IPS-NIHi11 (cell line): ENCODE data around the gene ZDHHC18.
"Not testable (repeated sequence)": the region's sequence is repeated elsewhere in the genome, so short reads cannot be mapped to it uniquely, and the experiment has no call there.

Source experiments
- DNase-seq: peaks from one replicate; pipeline ENCODE4 v3.0.0; 2012; ENCODE audit warnings: mixed read lengths, low spot score

ZDHHC18 gene

DNA sequence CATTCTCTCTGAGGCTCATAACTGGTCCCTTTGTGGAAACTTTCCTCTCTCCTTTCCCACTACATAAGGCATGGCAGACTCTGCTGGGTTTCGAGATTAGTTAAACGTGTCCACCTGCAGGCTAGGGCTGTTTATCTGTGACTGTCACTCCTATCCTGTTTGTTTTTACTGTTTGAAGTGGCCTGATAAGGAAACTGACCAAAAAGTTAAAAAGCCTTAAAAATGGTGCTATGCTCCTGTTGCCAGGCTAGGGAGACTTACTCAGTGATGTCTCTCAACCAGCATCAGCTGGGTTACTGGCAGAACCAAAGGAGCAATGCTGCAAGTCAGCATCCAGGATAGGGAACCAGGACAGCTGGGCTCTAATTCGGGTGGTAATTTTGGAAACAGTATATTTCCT lies 34.9 kb upstream of the ZDHHC18 start:
- no peak for DNase-seq

DNA sequence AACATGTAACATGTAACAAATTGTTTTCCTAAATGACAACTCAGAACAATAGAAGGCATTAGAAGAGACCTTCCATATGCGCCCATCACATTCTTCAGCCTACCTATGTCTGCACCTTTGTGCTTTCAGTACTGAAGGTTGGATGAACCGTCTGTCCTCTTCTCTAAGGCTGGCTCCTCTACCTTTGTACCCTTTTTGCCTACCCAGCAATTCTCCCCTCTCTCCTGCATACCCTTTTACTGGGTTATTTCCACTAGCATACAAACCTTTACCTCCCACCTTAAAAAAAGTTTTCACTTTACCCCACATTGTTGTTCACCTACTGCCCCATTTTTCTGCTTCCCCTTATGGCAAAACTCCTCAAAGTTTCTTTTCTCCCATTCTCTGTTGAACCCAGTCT lies 33.6 kb upstream of the ZDHHC18 start:
- no peak for DNase-seq

DNA sequence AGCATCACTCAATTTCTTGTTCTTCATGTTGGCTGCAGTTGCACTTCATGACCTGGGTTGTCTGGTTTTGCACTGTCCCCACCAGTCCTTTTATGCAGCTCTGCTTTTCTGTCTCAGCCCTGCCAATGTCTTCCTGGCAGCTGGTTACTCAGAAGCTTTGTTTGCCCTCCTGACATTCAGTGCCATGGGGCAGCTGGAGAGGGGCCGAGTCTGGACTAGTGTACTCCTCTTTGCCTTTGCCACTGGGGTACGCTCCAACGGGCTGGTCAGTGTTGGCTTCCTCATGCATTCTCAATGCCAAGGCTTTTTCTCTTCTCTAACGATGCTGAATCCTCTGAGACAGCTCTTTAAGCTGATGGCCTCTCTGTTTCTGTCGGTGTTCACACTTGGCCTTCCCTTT lies 32.1 kb upstream of the ZDHHC18 start:
- no peak for DNase-seq

DNA sequence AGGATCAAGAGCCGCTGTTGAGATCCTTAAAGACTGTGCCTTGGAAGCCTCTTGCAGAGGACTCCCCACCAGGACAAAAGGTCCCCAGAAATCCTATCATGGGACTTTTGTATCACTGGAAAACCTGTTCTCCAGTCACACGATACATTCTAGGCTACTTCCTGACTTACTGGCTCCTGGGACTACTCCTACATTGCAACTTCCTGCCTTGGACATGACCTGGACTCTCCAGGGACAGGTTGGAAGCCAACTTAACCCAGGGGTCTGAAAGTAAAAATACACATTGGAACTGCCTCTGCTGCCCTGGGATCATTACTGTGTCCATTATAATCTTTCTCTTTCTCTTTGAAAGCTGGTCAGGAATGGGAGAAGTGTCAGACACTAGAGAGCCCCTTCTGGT lies 28.9 kb upstream of the ZDHHC18 start:
- DNase-seq = no peak

DNA sequence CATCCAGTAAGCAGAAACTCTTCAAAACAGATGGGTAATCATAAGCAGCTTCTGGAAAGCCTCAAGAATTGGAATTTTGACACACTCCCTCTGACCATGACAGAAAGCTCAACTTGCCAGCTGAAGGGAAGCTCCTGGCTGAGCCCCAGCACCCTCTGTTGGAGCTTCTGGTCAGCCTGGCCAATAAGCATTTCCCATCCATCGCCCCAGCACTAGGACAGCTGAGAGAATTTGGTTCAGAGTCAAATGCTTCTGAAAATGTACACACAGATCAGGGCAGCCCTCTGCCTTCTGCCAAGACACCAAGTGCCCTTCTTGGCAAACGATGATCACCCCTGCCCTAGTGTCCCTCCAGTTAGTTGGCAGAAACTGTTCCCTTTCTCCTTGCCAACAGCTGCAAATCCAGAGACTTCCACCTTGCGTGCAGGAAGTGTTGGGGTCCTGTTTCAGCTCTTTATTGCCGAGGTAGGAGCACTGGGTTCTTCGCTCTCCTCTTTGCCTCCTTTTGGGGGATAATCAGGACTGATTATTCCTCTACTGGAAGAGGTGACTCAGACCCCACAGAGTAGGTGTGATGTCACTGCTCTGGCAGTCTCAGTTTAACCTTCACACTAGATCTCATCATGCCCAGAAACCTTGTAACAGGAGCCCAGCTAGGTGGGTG lies 26.9 kb upstream of the ZDHHC18 start:
- peak; percentile 28 for DNase-seq

DNA sequence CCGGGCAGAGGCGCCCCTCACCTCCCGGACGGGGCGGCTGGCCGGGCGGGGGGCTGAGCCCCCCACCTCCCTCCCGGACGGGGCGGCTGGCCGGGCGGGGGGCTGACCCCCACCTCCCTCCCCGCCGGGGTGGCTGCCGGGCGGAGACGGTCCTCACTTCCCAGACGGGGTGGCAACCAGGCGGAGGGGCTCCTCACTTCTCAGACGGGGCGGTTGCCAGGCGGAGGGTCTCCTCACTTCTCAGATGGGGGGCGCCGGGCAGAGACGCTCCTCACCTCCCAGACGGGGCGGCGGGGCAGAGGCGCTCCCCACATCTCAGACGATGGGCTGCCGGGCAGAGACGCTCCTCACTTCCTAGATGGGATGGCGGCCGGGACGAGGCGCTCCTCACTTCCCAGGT lies 22.6 kb upstream of the ZDHHC18 start:
- DNase-seq = not testable (repeated sequence)

DNA sequence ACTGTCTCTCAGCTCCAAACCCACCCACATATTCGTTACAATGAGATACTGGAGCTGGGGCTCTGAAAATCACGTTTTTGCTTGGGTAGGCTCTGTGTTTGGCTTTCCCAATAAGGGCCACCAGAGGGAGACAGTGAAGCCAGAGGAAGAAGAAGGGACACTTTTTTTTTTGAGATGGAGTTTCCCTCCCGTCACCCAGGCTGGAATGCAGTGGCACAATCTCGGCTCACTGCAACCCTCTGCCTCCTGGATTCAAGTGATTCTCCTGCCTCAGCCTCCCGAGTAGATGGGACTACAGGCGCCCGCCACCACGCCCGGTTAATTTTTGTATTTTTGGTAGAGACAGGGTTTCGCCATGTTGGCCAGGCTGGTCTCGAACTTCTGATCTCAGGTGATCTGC lies 16.4 kb upstream of the ZDHHC18 start:
- DNase-seq = peak; percentile 89

DNA sequence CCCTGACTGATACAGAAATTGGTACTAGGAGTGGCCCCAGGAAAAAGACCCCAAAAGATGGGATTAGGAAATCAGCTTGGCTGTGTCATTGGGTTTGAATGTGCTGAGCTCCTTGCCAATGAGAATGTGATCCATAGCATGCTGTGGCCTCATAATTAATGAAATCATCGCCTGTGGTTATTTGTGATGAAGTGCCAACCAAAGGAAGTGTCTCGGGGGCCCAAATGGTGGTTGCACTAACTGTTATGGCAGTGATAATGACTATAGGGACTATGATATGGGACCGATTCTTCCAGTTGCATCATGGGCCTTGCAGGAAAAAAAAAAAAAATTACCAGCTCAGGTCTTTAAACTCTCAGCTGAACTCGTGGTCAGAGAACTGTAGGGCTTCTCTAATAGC lies 15.4 kb upstream of the ZDHHC18 start:
- DNase-seq = no peak

DNA sequence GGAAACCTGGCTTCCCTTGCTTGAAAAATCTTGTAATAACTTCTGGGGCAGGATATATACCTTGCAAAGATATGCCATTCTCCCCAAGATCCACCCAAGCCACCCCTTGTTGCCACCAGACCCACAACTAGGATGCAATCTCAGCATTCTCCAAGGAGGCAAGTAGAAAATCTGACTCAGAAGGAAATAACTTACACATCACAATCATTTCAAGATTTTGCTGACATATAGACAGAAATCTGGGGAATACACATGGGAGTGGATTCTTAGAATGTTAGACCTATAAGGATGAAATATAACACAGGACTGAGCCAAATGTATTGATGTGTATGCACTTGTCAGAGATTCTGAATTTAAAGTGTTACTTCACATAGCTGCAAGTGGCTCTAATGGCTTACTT lies 14.8 kb upstream of the ZDHHC18 start:
- no peak for DNase-seq

DNA sequence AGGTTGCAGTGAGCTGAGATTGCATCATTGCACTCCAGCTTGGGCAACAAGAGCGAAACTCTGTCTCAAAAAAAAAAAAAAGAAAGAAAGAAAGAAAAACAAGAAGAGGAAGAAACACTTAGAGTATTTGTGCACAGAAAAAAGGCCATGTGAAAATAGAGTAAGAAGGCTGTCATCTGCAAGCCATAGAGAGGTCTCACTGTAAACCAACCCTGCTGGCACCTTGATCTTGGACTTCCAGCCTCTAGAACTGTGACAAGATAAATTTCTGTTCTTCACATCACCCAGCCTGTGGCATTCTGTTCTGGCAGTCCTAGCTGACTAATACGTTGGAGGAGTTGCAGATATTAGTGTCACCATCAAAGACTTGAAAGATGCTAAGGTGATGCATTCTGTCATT lies 12.1 kb upstream of the ZDHHC18 start:
- DNase-seq = no peak

DNA sequence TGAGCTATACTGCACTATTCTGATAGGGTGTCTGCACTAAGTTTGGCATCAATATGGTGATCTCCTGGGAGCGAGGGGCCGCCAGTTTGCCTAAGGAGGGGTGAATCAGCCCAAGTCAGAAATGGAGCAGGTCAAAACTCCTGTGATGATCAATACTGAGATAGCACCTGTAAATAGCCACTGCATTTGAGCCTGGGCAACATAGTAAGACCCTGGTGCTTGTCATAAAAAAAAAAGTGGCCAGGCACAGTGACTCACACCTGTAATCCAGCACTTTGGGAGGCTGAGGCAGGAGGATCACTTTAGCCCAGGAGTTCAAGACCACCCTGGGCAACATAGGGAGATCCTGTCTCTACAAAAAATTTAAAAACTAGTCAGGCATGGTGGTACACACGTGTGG lies 11.6 kb upstream of the ZDHHC18 start:
- no peak for DNase-seq

DNA sequence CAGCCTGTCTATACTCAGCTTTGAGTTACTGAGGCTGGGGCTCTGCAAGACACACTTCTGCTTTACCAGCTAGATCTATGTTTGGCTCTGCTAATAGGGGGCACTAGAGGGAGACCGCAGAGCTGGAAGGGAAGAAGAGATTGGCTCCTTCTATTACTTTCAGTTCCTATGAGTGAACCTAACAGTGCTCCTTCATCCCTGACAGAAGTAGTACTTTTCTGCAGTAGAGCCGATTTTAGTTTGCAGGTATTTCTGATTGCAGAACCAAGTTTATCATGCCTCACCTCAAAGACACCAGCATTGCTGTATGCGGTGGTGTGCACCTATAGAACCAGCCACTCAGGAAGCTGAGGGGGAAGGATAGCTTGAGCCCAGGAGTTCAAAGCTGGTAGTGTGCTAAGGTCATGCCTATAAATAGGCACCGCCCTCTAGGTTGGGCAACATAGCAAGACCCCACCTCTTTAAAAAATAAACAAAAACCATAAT lies 5.7 kb upstream of the ZDHHC18 start:
- DNase-seq = no peak

DNA sequence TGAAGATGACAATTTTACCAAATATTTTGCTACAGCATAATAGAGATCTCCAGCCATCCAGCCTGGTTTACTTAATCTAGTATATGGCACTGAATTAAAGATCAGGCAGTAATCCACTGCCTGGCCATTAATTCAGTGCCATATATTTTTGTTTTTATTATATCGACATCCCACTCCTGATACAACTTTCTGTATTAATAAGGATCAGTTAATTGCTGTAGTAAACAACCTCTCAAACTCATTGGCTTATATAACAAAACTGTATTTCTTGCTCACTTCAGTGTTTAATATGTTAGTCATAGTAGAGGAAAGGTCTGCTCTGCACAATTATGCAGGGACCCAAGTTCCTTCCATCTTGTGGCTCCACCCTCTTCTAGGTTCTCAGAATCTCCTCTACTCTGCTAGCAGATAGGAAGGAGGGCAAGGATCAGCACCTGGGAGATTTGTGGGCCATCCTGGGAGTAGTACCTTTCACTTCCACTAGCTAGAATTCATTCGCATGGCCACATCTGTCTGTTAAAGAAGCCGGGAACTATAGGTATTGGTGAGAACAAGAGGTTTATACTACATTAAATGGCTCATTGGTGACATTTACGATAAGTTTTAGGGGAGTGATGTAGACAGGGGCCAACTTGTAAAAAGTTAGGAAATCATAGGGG lies 3.6 kb upstream of the ZDHHC18 start:
- no peak for DNase-seq

DNA sequence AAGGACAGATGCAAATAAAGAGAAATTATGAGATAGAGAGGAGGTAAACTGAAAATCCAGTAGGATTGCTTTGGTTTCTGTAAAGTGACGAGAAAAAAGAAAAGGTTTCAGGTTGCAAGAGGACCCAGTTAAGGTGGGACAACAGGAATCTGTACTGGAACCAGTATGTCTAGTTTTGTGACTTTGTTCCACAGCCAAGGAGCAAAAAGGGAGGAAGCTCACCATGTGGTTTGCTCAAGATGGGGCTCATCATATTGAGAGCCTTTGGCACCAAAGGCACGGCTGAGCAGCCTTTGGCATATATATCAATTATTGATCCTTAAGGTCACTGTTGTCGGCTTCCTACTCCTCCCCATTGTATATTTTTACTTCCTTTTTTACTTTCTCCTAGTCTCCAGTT lies 1.8 kb upstream of the ZDHHC18 start:
- no peak for DNase-seq

DNA sequence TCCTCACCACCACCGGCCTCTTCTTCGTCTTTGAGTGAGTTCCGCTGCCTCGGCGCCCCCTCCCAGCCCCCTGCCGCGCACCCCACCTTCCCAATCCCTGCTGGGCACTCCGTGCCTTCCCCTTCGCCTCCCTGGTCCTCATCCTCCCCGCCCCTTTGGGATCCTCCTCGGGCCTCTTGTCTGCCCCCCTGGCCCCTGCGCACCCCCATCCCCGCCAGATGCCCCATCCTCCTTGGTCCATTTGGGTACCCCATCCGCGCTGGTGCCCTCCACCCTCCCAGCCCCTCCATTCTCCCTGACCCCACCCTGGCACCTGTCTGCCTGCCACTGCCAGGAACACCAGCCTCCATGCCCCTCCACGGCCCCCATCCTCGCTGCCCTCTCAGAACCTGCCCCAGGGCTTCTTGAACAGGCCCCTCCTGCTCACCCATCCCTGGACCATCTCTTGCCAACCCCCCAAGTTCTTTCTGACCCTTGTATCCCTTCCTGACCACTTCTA lies 667 bp downstream of the ZDHHC18 start:
- no peak for DNase-seq

DNA sequence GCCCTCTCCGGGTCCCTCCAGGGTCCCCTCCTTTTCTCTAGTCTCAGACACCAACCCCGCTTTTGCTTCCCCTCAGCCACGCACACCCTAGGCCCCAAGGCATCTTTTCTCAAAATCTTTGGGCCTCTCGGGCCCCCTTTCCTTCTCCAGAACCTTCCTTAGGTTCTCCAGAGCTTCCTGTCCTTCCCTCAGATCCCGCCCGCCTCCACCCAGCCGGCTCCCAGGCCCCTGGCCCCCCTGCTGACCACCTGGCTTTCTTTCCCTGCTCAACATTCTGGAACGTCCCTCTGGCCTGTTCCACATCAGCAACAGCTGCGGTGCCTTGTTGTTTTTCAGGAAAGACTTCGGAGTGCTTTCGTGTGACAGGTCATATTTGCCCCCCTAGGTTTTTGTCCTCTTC lies 1.2 kb downstream of the ZDHHC18 start:
- peak; percentile 38 for DNase-seq

DNA sequence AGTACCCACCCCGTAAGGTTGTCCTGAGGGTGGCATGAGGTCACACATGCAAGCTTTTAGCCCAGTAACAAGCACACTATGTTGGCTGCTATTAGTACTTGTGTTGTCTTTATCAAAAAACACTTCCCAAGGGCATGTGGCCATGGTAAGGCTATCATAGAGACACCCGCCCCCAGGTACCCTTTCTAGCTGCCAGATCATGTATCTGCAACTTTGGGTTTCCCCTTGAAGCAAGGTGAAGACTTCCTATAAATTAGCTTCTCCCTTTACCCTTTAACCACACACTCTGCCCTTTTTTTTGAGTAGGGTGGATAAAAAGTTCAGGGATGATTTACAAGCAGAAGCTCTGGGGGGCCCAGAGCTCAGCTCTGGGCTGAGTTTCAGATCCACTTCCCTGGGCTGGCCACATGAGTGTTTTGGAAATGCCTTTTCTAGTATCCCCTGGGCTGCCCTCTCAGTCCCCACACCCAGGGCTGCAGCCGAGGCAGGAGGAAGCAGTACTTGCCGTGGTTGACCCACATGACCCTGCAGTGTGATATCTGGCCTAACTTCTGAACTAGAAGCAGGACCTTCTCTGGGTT lies 2.0 kb downstream of the ZDHHC18 start:
- DNase-seq = no peak

DNA sequence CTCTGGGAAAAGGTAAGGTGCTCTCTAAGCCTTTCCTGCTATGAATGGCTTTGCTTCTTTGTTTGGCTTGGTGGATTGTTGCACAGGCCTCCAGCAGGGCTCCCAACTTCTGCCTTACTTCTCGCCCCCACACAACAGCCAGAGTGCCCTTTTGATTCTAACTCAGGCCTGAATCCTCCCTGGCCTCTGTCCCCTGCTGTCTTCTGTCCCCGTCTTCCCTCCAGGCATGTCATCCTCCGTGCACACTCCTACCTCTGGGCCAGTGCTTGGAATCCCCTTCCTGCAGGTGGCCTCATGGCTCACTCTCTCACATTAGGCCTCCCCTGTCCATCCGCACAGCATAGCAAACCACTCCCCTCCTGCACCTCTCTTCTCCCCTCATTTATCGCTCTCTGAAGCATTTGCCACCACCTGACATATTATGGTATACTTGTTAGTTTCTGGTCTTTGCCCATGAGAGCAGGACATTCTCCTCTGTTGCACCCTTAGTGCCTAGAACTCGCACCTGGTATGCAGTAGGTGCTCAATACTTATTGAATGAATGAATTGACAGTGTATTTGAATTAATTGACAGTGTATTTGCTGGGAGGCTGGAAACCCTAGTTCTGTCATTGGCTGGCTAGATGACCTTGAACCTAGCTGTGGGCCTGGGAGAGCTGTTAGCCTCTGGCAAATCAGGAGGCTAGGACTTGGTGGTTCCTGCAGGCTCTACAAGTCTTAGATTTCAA lies 2.9 kb downstream of the ZDHHC18 start:
- no peak for DNase-seq

DNA sequence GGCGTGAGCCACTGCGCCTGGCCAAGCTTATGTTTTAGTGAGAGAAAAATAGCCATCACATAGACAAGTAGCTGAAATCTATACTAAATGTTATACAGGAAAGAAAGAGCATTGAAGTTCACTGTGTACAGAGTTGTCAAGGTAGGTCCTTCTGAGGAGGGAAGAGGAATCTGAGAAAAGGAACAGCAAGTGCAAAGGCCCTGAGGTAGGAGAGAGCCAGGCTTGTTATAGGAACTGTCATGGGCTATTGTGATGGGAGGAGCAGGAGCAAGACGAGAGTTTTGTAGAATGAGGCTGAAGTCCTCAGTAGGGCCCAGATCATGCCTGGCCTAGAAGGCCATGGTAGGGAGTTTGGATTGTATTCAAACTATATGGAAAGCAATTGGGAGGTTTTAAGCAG lies 4.6 kb downstream of the ZDHHC18 start:
- no peak for DNase-seq

DNA sequence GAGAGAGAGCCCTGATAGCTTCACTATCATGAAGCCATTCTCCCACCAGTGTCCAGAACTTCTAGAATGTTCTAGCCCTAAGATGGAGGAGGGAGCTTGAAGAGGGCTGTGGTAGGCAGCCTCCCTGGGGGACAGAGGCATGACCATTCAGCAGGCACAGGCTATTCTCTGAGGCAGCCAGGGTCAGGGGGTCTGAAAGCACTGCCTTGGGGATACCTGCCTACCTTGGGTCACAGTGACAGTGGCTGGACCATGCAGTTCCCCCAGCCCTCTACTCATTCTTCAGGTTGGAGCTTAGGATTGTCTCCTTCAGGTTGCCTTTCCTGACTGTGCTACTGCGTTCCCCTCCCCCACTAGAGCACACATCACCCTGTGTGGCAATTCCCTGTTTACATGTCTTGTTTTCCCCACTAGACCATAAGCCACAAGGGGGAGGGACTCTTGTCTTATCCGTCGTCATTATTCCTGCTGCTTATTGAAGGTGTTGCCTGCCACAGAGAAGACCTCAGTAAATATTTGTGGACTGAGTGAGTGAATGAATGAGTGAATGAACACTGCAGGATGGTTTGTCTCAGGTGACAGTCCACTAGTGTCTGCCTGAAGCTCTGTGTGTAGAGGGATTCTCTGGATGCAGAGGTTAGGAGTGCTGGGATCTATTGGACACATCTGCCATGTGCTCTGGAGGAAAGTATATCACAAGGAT lies 5.2 kb downstream of the ZDHHC18 start:
- no peak for DNase-seq

DNA sequence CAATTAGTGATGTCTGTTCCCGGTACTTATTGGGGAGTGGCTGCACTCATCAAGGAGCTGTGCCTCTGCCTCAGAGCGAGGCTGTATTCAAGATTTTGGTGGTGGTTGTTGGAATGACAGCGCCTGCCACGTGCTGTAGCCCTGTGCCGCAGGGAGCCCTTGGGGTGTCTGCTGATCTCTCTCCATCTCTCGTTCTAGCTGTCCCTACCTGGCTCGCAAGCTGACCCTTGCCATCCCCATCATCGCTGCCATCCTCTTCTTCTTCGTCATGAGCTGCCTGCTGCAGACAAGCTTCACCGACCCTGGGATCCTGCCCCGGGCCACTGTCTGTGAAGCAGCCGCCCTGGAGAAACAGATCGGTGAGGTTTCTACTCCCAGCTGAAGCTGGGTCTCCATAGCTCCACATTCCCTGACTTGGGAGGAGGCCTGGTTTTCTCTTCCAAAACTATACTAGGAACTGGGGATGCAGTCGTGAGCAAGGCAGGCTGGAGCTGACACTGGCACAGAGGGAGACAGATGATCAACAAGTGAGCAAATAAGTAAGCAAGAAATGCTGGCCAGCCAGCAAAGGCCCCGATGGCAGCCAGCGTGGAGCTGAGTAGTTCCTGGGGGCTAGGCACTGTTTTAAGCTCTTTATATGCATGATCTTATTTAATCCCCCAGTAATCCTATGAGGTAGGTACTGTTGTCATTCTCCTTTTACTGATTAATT lies 5.9 kb downstream of the ZDHHC18 start:
- no peak for DNase-seq
